ENCODE results near the gene TOR1AIP1.

- TF ChIP-seq MAZ (IDR thresholded peaks at IDR 0.05; ENCODE audit: borderline replicate concordance, low read depth, low read length) (no peak), MAFK (IDR thresholded peaks at IDR 0.05; ENCODE audit: low read depth, low read length) (no peak), CTCF (conservative IDR thresholded peaks at IDR 0.05; ENCODE audit: low read depth, low read length) (no peak), ELK1 (IDR thresholded peaks at IDR 0.05; ENCODE audit: borderline replicate concordance, low read depth, low read length) (no peak), RFX5 (IDR thresholded peaks at IDR 0.05; ENCODE audit: low read depth, low read length) (no peak), SMC3 (IDR thresholded peaks at IDR 0.05; ENCODE audit: low read depth, low read length) (no peak), POLR2A (IDR thresholded peaks at IDR 0.05; ENCODE audit: low read depth, low read length) (no peak), MXI1 (IDR thresholded peaks at IDR 0.05; ENCODE audit: borderline replicate concordance, low read depth, low read length) (no peak), BHLHE40 (IDR thresholded peaks at IDR 0.05; ENCODE audit: low read depth, low read length) (no peak), RCOR1 (IDR thresholded peaks at IDR 0.05; ENCODE audit: insufficient replicate concordance, low read length) (no peak), USF2 (IDR thresholded peaks at IDR 0.05; ENCODE audit: low read depth, low read length) (no peak), CEBPB (IDR thresholded peaks at IDR 0.05; ENCODE audit: low read depth, low read length) (no peak), CHD1 (IDR thresholded peaks at IDR 0.05; ENCODE audit: low read depth, low read length) (no peak)
Observed at GRCh38 chr1:179870870-179871269, 11.2 kb upstream of the TOR1AIP1 start.

Measured in IMR-90 (cell line).